Activated B cell treated with CpG ODN at 0.5 μM for 24 hours (primary cell): ENCODE data around the gene SLC43A1. TPM values are rescaled to one million over a fixed set of nuclear protein-coding genes. Genes with fewer than 3 reads are reported as not detected.

ENCODE experiments used
- ATAC-seq: fragments of 200-7000 bp; cut with Tn5 transposase; one replicate; pipeline ENCODE4 v1.10.0; 2021; ENCODE audit warnings: low read depth, mild to moderate bottlenecking, moderate library complexity
- CTCF ChIA-PET: fragments of 350-600 bp; sonication (Branson Sonifier 250); formaldehyde crosslinking; loops from one replicate; lab custom pipeline; 2021; ENCODE audit warnings: antibody characterized with exemption; lab: Charles Lee
- POLR2A ChIA-PET: fragments of 350-600 bp; sonication (Branson Sonifier 250); formaldehyde crosslinking; loops from one replicate; lab custom pipeline; 2021; ENCODE audit warnings: antibody characterized with exemption; lab: Charles Lee
- DNase-seq: peaks from one replicate; pipeline ENCODE4 v3.0.0; 2022
- H3K27ac Mint-ChIP-seq: one replicate; pipeline ENCODE4 v1.8.0; 2020; ENCODE audit warnings: mixed read lengths
- H3K27me3 Mint-ChIP-seq: one replicate; pipeline ENCODE4 v1.8.0; 2021; ENCODE audit warnings: mixed read lengths
- H3K36me3 Mint-ChIP-seq: one replicate; pipeline ENCODE4 v1.8.0; 2021; ENCODE audit warnings: low read depth, mixed read lengths
- H3K4me1 Mint-ChIP-seq: one replicate; pipeline ENCODE4 v1.8.0; 2021; ENCODE audit warnings: mixed read lengths
- H3K4me3 Mint-ChIP-seq: one replicate; pipeline ENCODE4 v1.8.0; 2020; ENCODE audit warnings: mild to moderate bottlenecking, mixed read lengths
- H3K9me3 Mint-ChIP-seq: one replicate; pipeline ENCODE4 v1.8.0; 2020; ENCODE audit warnings: mixed read lengths
- intact Hi-C: fragments of 100-400 bp; cut with micrococcal nuclease; formaldehyde crosslinking; loops from one replicate; pipeline ENCODE4 v1.15.1; 2024
- total RNA-seq: library from RNA; stranded (reverse); gene quantifications from 2 replicates; pipeline ENCODE4 v1.2.3, GENCODE V29; 2022
- TF ChIP-seq, protein P1 (sequence below): fragments of 200-600 bp; IDR thresholded peaks from one replicate; pipeline ENCODE4 v1.8.0; 2022; ENCODE audit warnings: antibody characterized with exemption, mild to moderate bottlenecking

The SLC43A1 gene
- total RNA-seq, 1 donor from 2014 or later, result 12.8 TPM

DNA sequence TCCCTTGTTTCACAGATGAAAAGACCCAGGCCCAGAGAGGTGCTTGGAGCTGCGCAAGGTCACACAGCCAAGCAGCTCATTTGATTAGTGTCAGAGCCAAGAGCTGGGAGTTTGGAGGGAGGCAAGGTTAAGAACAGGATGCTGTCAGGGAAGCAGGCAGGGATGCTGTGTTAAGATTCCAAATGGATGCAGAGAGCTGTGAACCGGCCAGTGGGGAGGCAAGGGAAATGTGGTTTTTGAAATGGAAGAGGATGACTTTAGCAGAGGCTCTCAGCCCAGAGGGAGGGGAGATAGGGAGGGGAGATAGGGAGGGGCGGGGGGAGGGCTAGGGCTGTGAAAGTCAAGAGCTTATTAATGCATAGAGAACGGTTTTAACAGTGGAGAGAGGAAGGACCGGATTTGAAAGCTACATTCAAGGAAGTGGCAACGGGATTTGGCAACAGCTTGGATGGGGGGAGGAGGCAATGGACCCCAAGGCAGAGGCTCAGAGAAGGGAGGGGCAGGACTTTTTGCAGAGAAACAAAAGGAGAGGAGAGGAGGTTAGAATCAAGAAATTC, 42.1 kb downstream of the SLC43A1 start:
- intact Hi-C loops, result no loop called here
- no peak for ATAC-seq
- H3K4me3 Mint-ChIP-seq, result no peak overlapping the region
- H3K27me3 Mint-ChIP-seq, result peaks cover 9% of the 10 kb centered on the region
- CTCF ChIA-PET, result interaction anchor here (0.6 to 2.8 kb wide), 6 partner anchors 10 to 54 kb away, joined by 3 to 27 read pairs (median 5); partner anchors contain the start of gene RTN4RL2
- H3K9me3 Mint-ChIP-seq, result no peaks in the 10 kb centered on the region
- POLR2A ChIA-PET, result interaction anchor here (0.6 to 1.4 kb wide), 3 partner anchors 11 to 48 kb away, joined by 3 to 9 read pairs (median 8); no protein-coding TSS in a partner anchor
- peaks cover 26% of the 10 kb centered on the region for H3K4me1 Mint-ChIP-seq
- H3K36me3 Mint-ChIP-seq, result no peaks in the 10 kb centered on the region
- H3K27ac Mint-ChIP-seq, result no peak overlapping the region
- no peak for DNase-seq
- TF ChIP-seq, protein P1, sequence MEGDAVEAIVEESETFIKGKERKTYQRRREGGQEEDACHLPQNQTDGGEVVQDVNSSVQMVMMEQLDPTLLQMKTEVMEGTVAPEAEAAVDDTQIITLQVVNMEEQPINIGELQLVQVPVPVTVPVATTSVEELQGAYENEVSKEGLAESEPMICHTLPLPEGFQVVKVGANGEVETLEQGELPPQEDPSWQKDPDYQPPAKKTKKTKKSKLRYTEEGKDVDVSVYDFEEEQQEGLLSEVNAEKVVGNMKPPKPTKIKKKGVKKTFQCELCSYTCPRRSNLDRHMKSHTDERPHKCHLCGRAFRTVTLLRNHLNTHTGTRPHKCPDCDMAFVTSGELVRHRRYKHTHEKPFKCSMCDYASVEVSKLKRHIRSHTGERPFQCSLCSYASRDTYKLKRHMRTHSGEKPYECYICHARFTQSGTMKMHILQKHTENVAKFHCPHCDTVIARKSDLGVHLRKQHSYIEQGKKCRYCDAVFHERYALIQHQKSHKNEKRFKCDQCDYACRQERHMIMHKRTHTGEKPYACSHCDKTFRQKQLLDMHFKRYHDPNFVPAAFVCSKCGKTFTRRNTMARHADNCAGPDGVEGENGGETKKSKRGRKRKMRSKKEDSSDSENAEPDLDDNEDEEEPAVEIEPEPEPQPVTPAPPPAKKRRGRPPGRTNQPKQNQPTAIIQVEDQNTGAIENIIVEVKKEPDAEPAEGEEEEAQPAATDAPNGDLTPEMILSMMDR, result no peak

DNA sequence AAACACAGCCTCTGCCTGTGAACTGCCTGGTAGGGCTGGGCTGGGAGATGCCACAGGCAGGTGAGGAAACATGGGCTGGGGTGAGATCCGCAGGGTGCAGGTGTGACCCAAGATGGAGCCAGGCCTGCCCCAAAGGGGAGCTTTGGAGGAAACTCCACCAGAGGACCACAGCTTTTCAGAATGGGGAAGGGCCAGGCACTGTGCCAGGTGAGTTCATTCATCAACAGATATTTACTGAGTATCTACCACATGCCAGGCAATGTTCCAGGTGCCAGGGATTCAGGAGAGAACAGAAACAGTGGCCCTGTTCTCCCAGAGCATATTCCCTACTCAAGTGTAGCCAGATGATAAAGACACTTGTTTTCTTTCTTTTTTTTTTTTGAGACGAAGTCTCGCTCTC, 44.0 kb downstream of the SLC43A1 start:
- ATAC-seq (no peak), DNase-seq (no peak)
- ChIA-PET CTCF (interaction anchor here (1.5 to 2.8 kb wide), 2 partner anchors 12 to 14 kb away, joined by 3 to 27 read pairs; no protein-coding TSS in a partner anchor), POLR2A (interaction anchor here (0.7 kb wide), 1 partner anchor 13 kb away, joined by 3 read pairs; no protein-coding TSS in a partner anchor)
- Mint-ChIP-seq H3K4me3 (no peak overlapping the region), H3K27ac (no peak overlapping the region), H3K27me3 (peaks cover 4% of the 10 kb centered on the region), H3K4me1 (peaks cover 23% of the 10 kb centered on the region), H3K36me3 (no peaks in the 10 kb centered on the region), H3K9me3 (no peaks in the 10 kb centered on the region)
- intact Hi-C loops, result no loop called here
- TF ChIP-seq, protein P1, result no peak

DNA sequence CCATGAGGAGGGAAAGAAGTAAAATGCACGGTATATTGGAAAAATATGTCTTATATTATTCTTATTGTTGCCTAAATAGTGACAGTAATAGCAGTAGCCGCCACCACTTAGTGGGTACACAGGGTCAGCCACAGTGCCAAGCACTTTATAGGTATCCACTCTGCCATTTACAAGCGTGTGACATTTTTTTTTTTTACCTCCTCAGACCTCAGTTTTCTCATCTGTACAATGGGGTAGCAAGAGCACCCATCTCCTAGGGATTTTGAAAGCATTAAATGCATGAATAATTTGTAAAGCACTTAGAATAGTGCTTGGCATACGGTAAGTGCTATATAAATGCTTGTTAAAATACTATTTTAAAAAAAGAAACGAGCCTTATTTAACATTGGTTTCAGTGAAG, 46.2 kb downstream of the SLC43A1 start:
- no peaks in the 10 kb centered on the region for H3K9me3 Mint-ChIP-seq
- H3K27ac Mint-ChIP-seq, result no peak overlapping the region
- CTCF ChIA-PET, result interaction anchor here (2.3 kb wide), 1 partner anchor 12 kb away, joined by 7 read pairs; no protein-coding TSS in a partner anchor
- H3K4me1 Mint-ChIP-seq, result peaks cover 6% of the 10 kb centered on the region
- intact Hi-C loops, result no loop called here
- ATAC-seq, result no peak
- TF ChIP-seq, protein P1, result no peak
- H3K27me3 Mint-ChIP-seq, result peaks cover 3% of the 10 kb centered on the region
- H3K36me3 Mint-ChIP-seq, result no peaks in the 10 kb centered on the region
- no peak for DNase-seq
- POLR2A ChIA-PET, result interaction anchor here (1.0 kb wide), 1 partner anchor 9 kb away, joined by 6 read pairs; the partner anchor contains the start of gene RTN4RL2
- no peak overlapping the region for H3K4me3 Mint-ChIP-seq

DNA sequence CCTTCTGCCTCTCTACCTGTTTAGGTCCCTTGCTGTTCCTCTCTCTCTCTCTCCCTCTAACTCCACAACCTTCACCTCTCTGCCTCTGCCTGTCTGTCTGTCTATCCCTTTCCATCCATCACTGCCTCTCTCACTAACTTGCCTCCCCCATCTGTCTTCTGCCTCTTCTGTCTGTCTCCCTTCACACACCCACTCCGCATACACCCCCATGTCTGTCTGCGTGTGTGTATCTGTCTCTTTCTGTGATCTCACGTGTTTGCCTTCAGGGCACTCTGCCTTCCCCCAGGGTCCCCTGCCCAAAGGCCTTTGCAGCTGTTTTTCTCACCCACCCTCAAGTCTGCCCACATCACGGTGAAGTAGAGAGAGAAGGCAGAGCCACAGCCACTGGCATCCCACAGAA, 47.2 kb downstream of the SLC43A1 start:
- no peak for ATAC-seq
- DNase-seq, result no peak
- ChIA-PET POLR2A (no interaction called here), CTCF (interaction anchor here (2.3 kb wide), 1 partner anchor 11 kb away, joined by 7 read pairs; no protein-coding TSS in a partner anchor)
- Mint-ChIP-seq H3K36me3 (no peaks in the 10 kb centered on the region), H3K9me3 (no peaks in the 10 kb centered on the region), H3K4me1 (no peaks in the 10 kb centered on the region), H3K27ac (no peak overlapping the region), H3K27me3 (peaks cover 2% of the 10 kb centered on the region), H3K4me3 (no peak overlapping the region)
- TF ChIP-seq, protein P1, result no peak
- intact Hi-C loops, result no loop called here

DNA sequence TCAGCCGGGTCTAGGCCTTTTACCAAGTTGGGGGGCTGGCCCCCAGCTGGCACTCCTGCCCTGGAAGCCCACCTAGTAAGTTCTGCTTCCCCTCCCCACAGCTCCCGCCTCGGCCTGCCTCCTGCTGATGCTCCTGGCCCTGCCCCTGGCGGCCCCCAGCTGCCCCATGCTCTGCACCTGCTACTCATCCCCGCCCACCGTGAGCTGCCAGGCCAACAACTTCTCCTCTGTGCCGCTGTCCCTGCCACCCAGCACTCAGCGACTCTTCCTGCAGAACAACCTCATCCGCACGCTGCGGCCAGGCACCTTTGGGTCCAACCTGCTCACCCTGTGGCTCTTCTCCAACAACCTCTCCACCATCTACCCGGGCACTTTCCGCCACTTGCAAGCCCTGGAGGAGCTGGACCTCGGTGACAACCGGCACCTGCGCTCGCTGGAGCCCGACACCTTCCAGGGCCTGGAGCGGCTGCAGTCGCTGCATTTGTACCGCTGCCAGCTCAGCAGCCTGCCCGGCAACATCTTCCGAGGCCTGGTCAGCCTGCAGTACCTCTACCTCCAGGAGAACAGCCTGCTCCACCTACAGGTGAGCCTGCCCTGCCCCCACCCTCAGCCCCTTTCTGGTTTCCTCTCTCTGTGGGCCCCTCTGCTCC, 47.9 kb downstream of the SLC43A1 start:
- TF ChIP-seq, protein P1, result no peak
- H3K27me3 Mint-ChIP-seq, result no peaks in the 10 kb centered on the region
- DNase-seq (no peak), ATAC-seq (no peak)
- H3K27ac Mint-ChIP-seq, result no peak overlapping the region
- H3K9me3 Mint-ChIP-seq, result no peaks in the 10 kb centered on the region
- POLR2A ChIA-PET, result no interaction called here
- intact Hi-C loops, result no loop called here
- no peak overlapping the region for H3K4me3 Mint-ChIP-seq
- H3K36me3 Mint-ChIP-seq, result no peaks in the 10 kb centered on the region
- H3K4me1 Mint-ChIP-seq, result no peaks in the 10 kb centered on the region
- CTCF ChIA-PET, result no interaction called here
